Adrenal gland (tissue), 12 donors: Measurements from ENCODE around the gene VRK3. TPM values are rescaled to one million over a fixed set of nuclear protein-coding genes. Genes with fewer than 3 reads are reported as not detected.
A peak's percentile ranks its signal among the peaks of the same experiment; 100 is the strongest.
"Not testable (repeated sequence)": the region's sequence is repeated elsewhere in the genome, so short reads cannot be mapped to it uniquely, and the experiment has no call there.

Experiments
- DNase-seq, 7 donors: peaks; one replicate each; pipeline ENCODE4 v3.0.0-alpha.2; 2019 to 2020
- H3K27ac ChIP-seq, 5 donors: fragments of 200-600 bp; sonication (generic) in 4 of 5; 1 replicate in 3 of 5; 2 replicates in 2 of 5; pipeline versions ENCODE4 v1.5.1 to v1.8.0; 2016 to 2020; ENCODE audit warnings: mild to moderate bottlenecking in 1 of 5
- H3K27me3 ChIP-seq: fragments of 200-600 bp; 2 replicates; pipeline ENCODE4 v1.8.0; 2021
- H3K36me3 ChIP-seq, 2 donors: fragments of 200-600 bp; replicated peaks in 1 of 2; 1 replicate in 1 of 2; 2 replicates in 1 of 2; pipeline versions ENCODE4 v1.5.1 to v1.8.0; 2018 to 2022
- H3K4me1 ChIP-seq, 2 donors: fragments of 200-600 bp; replicated peaks in 1 of 2; 1 replicate in 1 of 2; 2 replicates in 1 of 2; pipeline versions ENCODE4 v1.5.1 to v1.8.0; 2018 to 2021
- H3K4me3 ChIP-seq, 4 donors: fragments of 200-600 bp; sonication (generic) in 3 of 4; one replicate each; pipeline ENCODE4 v1.5.1; 2016 to 2018
- H3K9me3 ChIP-seq, 3 donors: fragments of 200-600 bp; sonication (generic) in 1 of 3; replicated peaks in 1 of 3; 1 replicate in 2 of 3; 2 replicates in 1 of 3; pipeline versions ENCODE4 v1.5.1 to v1.8.0; 2016 to 2021
- POLR2A ChIP-seq, 2 donors: fragments of 450-650 bp; IDR thresholded peaks; one replicate each; pipeline ENCODE4 v1.6.1; 2017; ENCODE audit warnings: antibody characterized with exemption in 2 of 2, mild to moderate bottlenecking in 2 of 2, moderate library complexity in 1 of 2
- WGBS, 4 donors: extraction: QIAGEN DNeasy Blood & Tissue Kit in 2 of 4; methylation state at CpG; one replicate each; pipeline versions ENCODE4 v1.1.5 to v1.1.7; 2013 to 2017; 5-methylcytosine and 5-hydroxymethylcytosine counted together
- intact Hi-C, 2 donors: fragments of 100-400 bp; cut with DNase I; formaldehyde crosslinking; loops; one replicate each; pipeline versions ENCODE4 v1.14.1 to v1.15.0; 2022 to 2023
- polyA plus RNA-seq, 3 donors: library from polyadenylated mRNA; stranded (reverse); fragments of 200-250 nt in 2 of 3; fragments of 350-450 nt in 1 of 3; fragmentation: Illumina TruSeq in 1 of 3; extraction: RNeasy Lipid Tissue Mini Kit (QIAGEN cat#74804) in 1 of 3; gene quantifications; one replicate each; pipeline ENCODE4 v1.2.3, GENCODE V29; 2013 to 2014
- total RNA-seq, 9 donors: library from RNA; depleted of rRNA in 4 of 9; stranded (reverse); fragments of >200 nt in 4 of 9; fragments of 120-200 nt in 1 of 9; fragmentation: NEBNext Ultra II Directional in 1 of 9; extraction: Animal tissue kit (Norgen Biotek cat#: 25700) in 1 of 9; gene quantifications; one replicate each; pipeline versions ENCODE4 v1.1.0 to v1.2.4, GENCODE V29; 2013 to 2023
- TF ChIP-seq, protein P1 (sequence below), 6 experiments: fragments of 450-650 bp in 4 of 6; fragments of 200-600 bp in 2 of 6; sonication (generic) in 1 of 6; IDR thresholded peaks; 1 replicate in 5 of 6; 2 replicates in 1 of 6; pipeline versions ENCODE4 v1.5.1 to v1.8.0; 2016 to 2021; ENCODE audit warnings: antibody characterized with exemption in 6 of 6, mild to moderate bottlenecking in 2 of 6, moderate library complexity in 1 of 6
- donor health status: healthy with polysubstance abuse.
- donor health status: Bipolar disorder and iron deficiency.
- donor health status: DM: yes; HTN: yes; CAD: no.
- donor health status: DM: no; HTN: no; CAD: no.
- donor health status: DM: no; HTN: no; CAD: no.
- donor health status: DM: yes; HTN: yes; CAD: no.

VRK3 gene
- total and polyA plus RNA-seq, 12 donors, result 12.1 to 60.3 (median 45.4) TPM

DNA sequence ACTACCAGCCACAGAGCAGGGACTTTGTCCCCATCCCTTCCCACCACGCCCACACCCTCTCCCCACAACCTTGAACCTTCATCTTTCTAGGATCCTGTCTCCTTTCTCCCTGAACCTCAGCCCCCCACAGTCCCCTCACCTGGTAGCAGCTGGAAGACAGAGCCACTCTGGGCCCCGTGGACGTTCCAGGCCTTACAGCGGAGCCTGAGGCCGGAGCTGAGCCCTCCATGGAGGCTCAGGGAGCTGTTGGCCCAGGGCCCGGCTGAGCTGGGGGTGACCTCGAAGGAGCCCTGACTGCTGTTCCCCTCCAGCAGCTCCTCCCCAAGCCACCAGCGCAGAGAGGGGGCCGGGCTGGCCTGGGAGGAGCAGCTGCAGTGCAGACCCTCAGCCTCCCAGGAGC, 67.0 kb downstream of the VRK3 start:
- Histone ChIP-seq H3K4me1 (peaks cover 33 to 47% of the 10 kb centered on the region in 2 donors), H3K27ac (peak overlapping the region in 4 of 5 donors; percentile 4 to 91 (median 78)), H3K4me3 (peak overlapping the region in 2 of 4 donors; percentile 5 to 53)
- H3K27me3 ChIP-seq, H3K36me3 ChIP-seq, H3K9me3 ChIP-seq, intact Hi-C loops: not testable (repeated sequence)
- peak in 1 of 2 donors; percentile 3 for TF ChIP-seq POLR2A (IDR thresholded peaks at IDR 0.05)
- peak in 1 of 7 donors; percentile 38 for DNase-seq
- whole genome bisulfite sequencing, 4 donors, result 26 to 35% (median 30%) methylated on average over 5 to 9 of the region's 9 CpGs

DNA sequence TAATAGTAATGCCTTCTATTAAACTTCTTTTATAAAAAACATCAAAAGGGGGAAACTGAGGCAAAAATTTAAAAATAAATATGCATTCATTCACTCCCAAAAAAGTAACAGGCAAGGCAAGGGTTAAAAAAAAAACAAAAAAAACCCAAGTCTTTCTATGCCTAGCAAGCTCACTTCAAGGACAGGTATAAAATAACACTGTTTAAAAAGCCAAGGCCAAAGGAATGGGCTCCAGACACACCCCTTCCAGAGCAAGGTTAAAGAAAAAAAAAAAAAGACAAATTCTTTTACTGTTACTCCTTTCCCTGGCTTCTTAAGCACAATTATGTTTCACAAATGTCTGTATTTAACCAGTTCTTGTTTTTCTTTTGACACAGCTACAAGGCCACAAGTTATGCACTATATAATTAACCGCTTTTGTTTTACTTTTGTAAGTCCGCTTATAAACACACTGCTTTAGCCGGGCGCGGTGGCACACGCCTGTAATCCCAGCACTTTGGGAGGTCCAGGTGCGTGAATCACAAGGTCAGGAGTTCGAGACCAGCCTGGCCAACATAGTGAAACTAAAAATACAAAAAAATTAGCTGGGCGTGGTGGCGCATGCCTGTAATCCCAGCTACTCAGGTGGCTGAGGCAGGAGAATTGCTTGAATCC, 67.8 kb downstream of the VRK3 start:
- Histone ChIP-seq H3K27ac (peak overlapping the region; percentile 39 to 91 (median 70)), H3K9me3 (no peaks in the 10 kb centered on the region), H3K4me3 (peak overlapping the region in 3 of 4 donors; percentile 5 to 53 (median 23)), H3K27me3 (no peaks in the 10 kb centered on the region), H3K4me1 (peaks cover 39 to 55% of the 10 kb centered on the region in 2 donors), H3K36me3 (no peaks in the 10 kb centered on the region)
- intact Hi-C loops, result no loop called here
- peak in 1 of 2 donors; percentile 1 for TF ChIP-seq POLR2A (IDR thresholded peaks at IDR 0.05)
- TF ChIP-seq, protein P1, sequence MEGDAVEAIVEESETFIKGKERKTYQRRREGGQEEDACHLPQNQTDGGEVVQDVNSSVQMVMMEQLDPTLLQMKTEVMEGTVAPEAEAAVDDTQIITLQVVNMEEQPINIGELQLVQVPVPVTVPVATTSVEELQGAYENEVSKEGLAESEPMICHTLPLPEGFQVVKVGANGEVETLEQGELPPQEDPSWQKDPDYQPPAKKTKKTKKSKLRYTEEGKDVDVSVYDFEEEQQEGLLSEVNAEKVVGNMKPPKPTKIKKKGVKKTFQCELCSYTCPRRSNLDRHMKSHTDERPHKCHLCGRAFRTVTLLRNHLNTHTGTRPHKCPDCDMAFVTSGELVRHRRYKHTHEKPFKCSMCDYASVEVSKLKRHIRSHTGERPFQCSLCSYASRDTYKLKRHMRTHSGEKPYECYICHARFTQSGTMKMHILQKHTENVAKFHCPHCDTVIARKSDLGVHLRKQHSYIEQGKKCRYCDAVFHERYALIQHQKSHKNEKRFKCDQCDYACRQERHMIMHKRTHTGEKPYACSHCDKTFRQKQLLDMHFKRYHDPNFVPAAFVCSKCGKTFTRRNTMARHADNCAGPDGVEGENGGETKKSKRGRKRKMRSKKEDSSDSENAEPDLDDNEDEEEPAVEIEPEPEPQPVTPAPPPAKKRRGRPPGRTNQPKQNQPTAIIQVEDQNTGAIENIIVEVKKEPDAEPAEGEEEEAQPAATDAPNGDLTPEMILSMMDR (IDR thresholded peaks at IDR 0.05), result no peak
- DNase-seq, result peak in 2 of 7 donors; percentile 38 to 41
- WGBS, 4 donors, result 36 to 54% (median 43%) methylated on average over 10 of the region's 10 CpGs

DNA sequence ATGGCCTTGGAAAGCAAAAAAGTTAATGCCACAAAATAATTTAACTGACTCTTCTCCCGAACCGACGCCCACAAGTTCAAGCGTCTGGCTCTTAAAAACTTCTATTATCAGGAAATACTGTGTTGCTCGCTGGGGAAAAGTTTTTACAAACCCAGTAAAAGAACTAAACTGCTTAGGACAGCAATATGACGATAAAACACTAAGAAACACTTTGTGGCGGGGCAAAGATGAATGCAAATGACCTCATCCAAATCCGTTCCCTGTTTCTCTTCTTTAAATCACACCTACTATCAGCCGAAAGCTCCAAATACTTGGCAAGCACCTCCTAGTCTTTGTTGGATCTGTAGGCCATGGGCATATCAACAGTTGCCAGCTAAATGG, 69.1 kb downstream of the VRK3 start:
- Histone ChIP-seq H3K4me1 (peaks cover 50 to 68% of the 10 kb centered on the region in 2 donors), H3K36me3 (no peaks in the 10 kb centered on the region), H3K27ac (peak overlapping the region; percentile 50 to 91 (median 85)), H3K4me3 (peak overlapping the region in 1 of 4 donors; percentile 53), H3K27me3 (no peaks in the 10 kb centered on the region), H3K9me3 (no peaks in the 10 kb centered on the region)
- intact Hi-C loops, result no loop called here
- TF ChIP-seq, protein P1 (IDR thresholded peaks at IDR 0.05), result no peak
- TF ChIP-seq POLR2A (IDR thresholded peaks at IDR 0.05), result peak in 1 of 2 donors; percentile 23
- WGBS, 4 donors, result 29 to 41% (median 34%) methylated on average over 9 of the region's 9 CpGs
- peak in 2 of 7 donors; percentile 16 to 28 for DNase-seq

DNA sequence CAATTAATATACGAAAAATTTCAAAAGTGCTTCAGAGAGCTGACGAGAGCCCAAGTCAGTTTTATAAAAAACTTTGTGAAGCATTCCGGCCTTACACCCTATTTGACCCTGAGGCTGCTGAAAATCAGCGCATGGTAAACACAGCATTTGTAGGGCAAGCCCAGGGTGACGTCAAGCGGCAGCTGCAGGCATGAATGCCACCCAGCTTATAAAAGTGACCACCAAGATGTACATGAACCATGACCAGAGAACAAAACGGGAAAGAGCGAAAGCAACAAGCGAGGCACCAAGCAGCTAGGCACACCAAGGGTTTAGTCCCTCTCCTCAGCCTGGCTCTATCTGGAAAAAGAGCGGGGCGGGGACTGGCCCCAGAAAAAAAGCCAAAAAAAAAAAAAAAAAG, 70.2 kb downstream of the VRK3 start:
- peaks cover 50 to 72% of the 10 kb centered on the region in 2 donors for H3K4me1 ChIP-seq
- peak overlapping the region in 1 of 4 donors; percentile 53 for H3K4me3 ChIP-seq
- peaks cover 0 to 5% of the 10 kb centered on the region in 2 donors for H3K36me3 ChIP-seq
- 23 to 26% (median 24%) methylated on average over 11 of the region's 11 CpGs for WGBS, 4 donors
- peak overlapping the region; percentile 50 to 91 (median 85) for H3K27ac ChIP-seq
- DNase-seq, result peak in 6 of 7 donors; percentile 42 to 75 (median 70)
- no peaks in the 10 kb centered on the region for H3K27me3 ChIP-seq
- intact Hi-C loops, result no loop called here
- H3K9me3 ChIP-seq, result no peaks in the 10 kb centered on the region
- peak in 1 of 2 donors; percentile 24 for TF ChIP-seq POLR2A (IDR thresholded peaks at IDR 0.05)
- TF ChIP-seq, protein P1 (IDR thresholded peaks at IDR 0.05), result no peak
